H7 (cell line): ENCODE results near the gene ZDHHC11B. TPM values are rescaled to one million over a fixed set of nuclear protein-coding genes. Genes with fewer than 3 reads are reported as not detected.
"Not testable (repeated sequence)": the region's sequence is repeated elsewhere in the genome, so short reads cannot be mapped to it uniquely, and the experiment has no call there.

Experiments
- DNase-seq: peaks from one replicate; pipeline ENCODE4 v3.0.0; 2012
- H3K27me3 ChIP-seq: 2 replicates; pipeline ENCODE4 v1.6.0; 2011; ENCODE audit warnings: mild to moderate bottlenecking, low read length; ENCODE audit not compliant: control insufficient read depth, insufficient read depth
- H3K36me3 ChIP-seq: replicated peaks from 2 replicates; pipeline ENCODE4 v1.5.1; 2011; ENCODE audit warnings: low read length; ENCODE audit not compliant: control insufficient read depth, insufficient read depth
- H3K4me3 ChIP-seq: 2 replicates; pipeline ENCODE4 v1.5.1; 2011; ENCODE audit warnings: low read depth, mild to moderate bottlenecking, control low read depth, low read length, moderate library complexity; ENCODE audit not compliant: insufficient read depth
- total RNA-seq: library from RNA; depleted of rRNA; stranded (reverse); fragments of >200 nt; shearing (Covaris generic); gene quantifications from 2 replicates; pipeline ENCODE4 v1.2.3, GENCODE V29; 2014

Gene ZDHHC11B
- total RNA-seq, 1 experiment from 2014 or later = 0.07 TPM

DNA sequence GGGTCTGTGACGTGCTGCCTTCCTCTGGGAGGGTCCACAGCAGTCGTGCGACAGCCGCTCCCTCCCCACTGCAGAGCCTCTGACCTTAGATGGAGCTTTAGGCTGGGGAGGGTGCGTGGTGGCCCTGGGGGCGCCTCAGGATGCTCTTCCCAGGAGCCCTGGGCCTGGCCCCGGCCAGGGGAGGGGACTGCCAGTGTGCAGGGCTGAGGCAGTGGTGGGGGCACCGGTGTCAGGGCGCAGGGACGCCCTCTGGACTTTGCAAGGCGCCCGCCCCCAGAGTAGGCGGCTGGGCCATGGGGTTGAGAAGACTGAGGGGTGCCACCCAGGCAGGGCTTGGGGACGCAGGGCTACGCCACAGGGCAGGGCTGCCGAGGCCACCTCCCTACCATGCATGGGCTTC lies 106.0 kb downstream of the ZDHHC11B start:
- DNase-seq = peak; percentile 61
- H3K36me3 ChIP-seq, H3K4me3 ChIP-seq, H3K27me3 ChIP-seq: not testable (repeated sequence)

DNA sequence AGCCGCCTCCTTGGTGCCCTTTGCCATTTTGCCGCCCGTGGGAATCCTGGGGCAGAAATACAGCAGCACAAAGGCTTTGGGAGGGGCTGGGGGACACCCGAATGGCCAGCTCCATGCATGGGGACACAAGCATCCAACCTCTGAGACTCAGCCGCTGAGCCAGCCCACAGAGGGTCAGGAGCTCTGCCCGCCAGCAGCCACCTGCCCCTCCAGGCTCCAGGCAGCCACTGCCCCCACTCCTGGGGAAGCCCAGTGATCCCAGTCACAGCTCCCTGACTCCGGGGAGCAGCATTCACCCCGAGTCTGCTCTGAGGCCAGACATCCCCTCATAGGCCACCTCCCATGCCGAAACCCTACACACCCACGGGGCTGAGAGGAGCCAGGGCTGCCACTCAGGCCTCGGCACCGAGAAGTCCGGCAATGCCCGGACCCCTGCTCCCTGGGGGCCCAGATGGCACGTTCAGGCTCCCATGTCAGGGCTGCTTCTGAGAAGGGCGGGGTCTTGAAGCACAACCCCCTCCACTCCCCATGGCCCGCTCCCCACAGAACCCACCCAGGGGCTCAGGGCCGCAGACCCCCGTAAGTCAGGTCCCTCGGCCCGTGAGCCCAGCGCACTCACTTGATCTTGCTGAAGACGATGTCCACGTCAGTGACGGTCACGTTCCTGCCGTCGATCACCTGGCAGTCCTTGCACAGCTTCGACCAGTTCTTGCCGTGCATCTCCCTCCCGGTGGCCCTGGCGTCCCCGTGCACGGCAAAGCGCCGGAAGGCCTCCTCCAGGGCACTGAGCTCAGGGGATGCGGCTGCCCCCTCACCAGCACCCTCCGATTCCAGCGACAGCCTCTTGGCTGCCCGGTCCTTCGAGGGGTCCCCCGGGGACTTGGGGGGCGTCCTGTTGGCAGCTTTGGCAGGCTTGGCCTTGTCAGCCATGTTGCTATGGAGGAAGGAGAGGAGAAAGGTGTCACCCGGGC lies 107.1 kb downstream of the ZDHHC11B start:
- H3K4me3 ChIP-seq = no peak overlapping the region
- peak; percentile 67 for DNase-seq
- no peaks in the 10 kb centered on the region for H3K36me3 ChIP-seq
- no peaks in the 10 kb centered on the region for H3K27me3 ChIP-seq

GRCh38 chr5:676699-677076 lies 107.8 kb downstream of the ZDHHC11B start:
- Histone ChIP-seq H3K27me3 (no peaks in the 10 kb centered on the region), H3K4me3 (no peak overlapping the region), H3K36me3 (no peaks in the 10 kb centered on the region)
- no peak for DNase-seq

GRCh38 chr5:675871-676698 lies 108.4 kb downstream of the ZDHHC11B start:
- peak; percentile 74 for DNase-seq
- Histone ChIP-seq H3K27me3 (no peaks in the 10 kb centered on the region), H3K4me3 (no peak overlapping the region), H3K36me3 (no peaks in the 10 kb centered on the region)

GRCh38 chr5:675111-675870 lies 109.2 kb downstream of the ZDHHC11B start:
- no peaks in the 10 kb centered on the region for H3K36me3 ChIP-seq
- H3K4me3 ChIP-seq = no peak overlapping the region
- no peaks in the 10 kb centered on the region for H3K27me3 ChIP-seq
- no peak for DNase-seq

DNA sequence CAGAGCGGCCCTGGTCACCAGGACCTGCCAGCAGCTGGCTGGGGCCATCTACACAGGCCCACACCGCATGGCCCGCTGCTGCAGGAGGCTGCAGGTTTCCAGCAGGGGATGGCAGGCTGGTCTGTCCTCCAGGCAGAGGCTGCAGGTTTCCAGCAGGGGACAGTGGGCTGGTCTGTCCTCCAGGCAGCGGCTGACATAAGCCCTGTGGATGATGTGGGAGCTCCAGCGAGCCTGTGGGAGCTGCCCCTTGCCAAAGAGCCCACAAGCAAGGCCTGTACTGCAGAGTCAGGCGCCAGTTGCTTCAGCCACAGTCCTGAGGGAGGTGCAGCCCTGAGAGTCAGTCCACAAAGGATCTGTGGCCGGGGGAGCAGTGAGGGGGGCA lies 109.9 kb downstream of the ZDHHC11B start:
- no peak overlapping the region for H3K4me3 ChIP-seq
- H3K27me3 ChIP-seq = no peaks in the 10 kb centered on the region
- H3K36me3 ChIP-seq = no peaks in the 10 kb centered on the region
- DNase-seq = no peak

DNA sequence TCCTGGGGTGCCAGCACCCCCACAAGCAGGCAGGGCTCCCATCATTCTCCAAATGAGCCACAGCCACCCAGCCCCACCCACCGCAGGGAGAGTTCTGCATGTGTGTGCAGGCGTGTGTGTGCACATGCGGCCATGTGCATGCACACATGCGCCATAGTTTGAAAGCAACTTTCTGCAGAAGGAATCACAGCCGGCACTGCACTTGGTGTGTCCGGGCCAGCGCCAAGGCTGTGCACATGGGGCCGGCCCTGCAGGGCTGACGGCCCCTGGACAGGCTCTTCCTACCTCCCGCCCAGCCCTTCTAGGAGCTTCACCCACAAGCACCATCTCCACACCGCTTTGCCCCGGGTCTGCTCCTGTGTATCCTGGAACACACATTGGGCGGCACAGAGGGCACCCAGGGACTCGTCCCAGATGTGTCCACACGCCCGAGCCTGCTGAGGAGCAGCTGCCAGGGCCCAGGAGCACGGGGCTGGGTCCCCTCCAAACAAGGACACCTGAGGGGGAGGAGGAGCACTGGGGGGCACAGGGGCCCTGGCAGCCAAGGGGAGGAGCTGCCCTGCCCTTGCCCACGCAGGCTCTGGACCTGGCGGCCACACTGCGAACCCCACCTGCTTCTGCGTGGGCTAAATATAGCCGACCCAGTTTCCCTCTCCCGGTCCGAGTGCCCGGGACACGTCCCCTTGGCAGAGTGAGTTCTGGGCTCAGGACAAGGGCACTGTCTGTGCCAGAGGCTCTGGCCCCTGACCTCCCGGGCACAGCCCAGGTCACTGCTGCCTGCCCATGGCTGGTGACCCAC lies 110.5 kb downstream of the ZDHHC11B start:
- Histone ChIP-seq H3K36me3 (no peaks in the 10 kb centered on the region), H3K27me3 (no peaks in the 10 kb centered on the region), H3K4me3 (no peak overlapping the region)
- DNase-seq = peak; percentile 72

DNA sequence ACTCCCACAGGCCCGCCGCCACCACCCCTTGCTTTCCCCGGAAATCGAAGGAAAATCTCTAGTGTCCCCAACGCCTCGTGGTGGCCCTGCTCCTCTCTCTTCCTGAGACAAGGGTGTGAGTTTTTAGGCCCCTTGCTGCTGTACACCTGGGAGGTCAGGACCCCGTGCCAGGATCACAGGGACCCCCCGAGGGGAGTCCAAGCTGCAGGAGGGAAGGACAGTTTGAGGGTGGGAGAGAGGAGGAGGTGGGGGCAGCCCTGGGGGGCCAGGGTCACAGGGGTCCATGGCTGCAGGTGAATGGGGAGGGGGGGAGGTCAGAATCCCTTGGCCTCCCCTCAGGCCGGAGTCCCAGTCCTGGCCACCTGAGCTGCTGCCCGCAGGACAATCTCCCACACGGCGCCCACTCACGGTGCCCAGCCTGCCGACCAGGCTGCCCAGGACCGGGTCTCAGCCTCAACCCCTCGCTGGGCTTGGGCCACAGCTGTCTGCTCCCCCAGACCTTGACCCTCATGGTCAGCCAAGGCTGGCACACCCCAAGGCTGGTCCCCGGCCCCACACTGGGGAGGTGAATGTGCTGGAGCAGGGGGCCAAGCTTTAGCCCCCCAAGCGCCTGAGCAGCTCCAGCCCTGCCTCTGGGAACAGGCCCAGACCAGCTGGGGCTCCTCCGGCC lies 111.2 kb downstream of the ZDHHC11B start:
- H3K27me3 ChIP-seq = no peaks in the 10 kb centered on the region
- DNase-seq = peak; percentile 70

GRCh38 chr5:672329-673160 lies 112.0 kb downstream of the ZDHHC11B start:
- H3K36me3 ChIP-seq = no peaks in the 10 kb centered on the region
- no peak overlapping the region for H3K4me3 ChIP-seq
- H3K27me3 ChIP-seq = no peaks in the 10 kb centered on the region
- DNase-seq = peak; percentile 90

More for the DNA sequence above, 111.2 kb downstream of the ZDHHC11B start:
- Histone ChIP-seq H3K36me3 (no peaks in the 10 kb centered on the region), H3K4me3 (no peak overlapping the region)

GRCh38 chr5:671459-672328 lies 112.8 kb downstream of the ZDHHC11B start:
- Histone ChIP-seq H3K4me3 (no peak overlapping the region), H3K36me3 (peaks cover 2% of the 10 kb centered on the region), H3K27me3 (no peaks in the 10 kb centered on the region)
- peak; percentile 95 for DNase-seq

DNA sequence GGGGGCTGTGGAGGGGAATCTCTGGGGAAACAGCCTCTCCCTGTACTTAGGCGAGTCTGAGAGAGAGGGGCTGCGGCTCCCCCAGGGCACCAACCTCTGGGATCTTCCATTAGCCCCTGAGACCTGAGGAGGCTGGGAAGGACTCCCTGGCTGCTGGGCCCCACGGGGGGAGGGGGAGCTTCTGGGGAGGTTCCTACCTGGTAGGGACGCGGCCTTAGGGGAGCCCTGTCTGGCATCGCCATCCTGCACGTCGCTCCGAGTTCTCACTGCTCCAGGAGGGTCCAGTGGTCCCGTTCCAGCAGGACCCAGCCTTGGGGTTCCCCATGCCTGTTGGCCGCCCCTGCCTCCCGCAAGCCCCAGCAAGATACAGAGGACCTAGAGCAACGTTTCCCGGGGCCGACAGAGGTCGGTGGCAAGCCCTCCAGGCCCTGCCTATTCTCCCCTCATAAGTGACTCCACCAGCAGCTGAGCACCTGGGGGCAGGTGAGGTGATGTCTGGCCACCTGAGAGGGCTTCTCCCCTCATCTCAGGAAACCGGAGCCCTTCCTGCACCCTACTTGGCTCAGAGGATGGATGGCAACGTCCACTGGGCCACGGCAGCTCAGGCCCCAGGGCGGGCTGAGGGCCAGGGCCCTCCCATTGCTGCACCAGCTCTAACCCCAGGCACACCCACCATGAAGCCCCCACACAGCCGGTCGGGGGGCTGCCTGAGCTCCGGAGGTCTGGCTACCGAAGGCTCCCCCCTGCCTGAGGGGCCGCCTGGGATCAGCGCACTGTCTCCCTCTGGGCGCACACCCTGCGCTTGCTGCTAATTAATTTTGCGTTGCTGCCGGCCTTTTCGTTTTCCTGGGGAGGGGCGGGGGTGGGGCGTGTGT lies 113.9 kb downstream of the ZDHHC11B start:
- H3K4me3 ChIP-seq = no peak overlapping the region
- H3K27me3 ChIP-seq = no peaks in the 10 kb centered on the region
- peaks cover 2% of the 10 kb centered on the region for H3K36me3 ChIP-seq
- DNase-seq = peak; percentile 69
